ENCODE data around the gene CDC14A.

- TF ChIP-seq CTCF (IDR thresholded peaks at IDR 0.05; ENCODE audit: poor library complexity, severe bottlenecking) (no peak), REST (IDR thresholded peaks at IDR 0.05; ENCODE audit: borderline replicate concordance) (no peak)
These were observed 52.5 kb downstream of the CDC14A start for GRCh38 chr1:100404821-100405220.
